Ovary (tissue), 9 donors: Measurements from ENCODE around the gene SCN1A. TPM values are rescaled to one million over a fixed set of nuclear protein-coding genes. Genes with fewer than 3 reads are reported as not detected.

Experiments
- DNase-seq, 5 donors: peaks; one replicate each; pipeline ENCODE4 v3.0.0-alpha.2; 2019 to 2020
- H3K27ac ChIP-seq, 2 donors: fragments of 200-600 bp; one replicate each; pipeline versions ENCODE4 v1.5.1 to v1.8.0; 2019 to 2022
- H3K27me3 ChIP-seq: fragments of 200-600 bp; one replicate; pipeline ENCODE4 v1.8.0; 2022
- H3K36me3 ChIP-seq: fragments of 200-600 bp; sonication (generic); one replicate; pipeline ENCODE4 v1.5.1; 2019
- H3K4me1 ChIP-seq: one replicate; pipeline ENCODE4 v1.8.1; 2013; ENCODE audit warnings: mild to moderate bottlenecking, moderate library complexity; ENCODE audit not compliant: insufficient read depth
- H3K4me3 ChIP-seq: fragments of 200-600 bp; sonication (generic); one replicate; pipeline ENCODE4 v1.5.1; 2017
- H3K9me3 ChIP-seq, 2 donors: fragments of 200-600 bp in 1 of 2; sonication (generic) in 1 of 2; one replicate each; pipeline versions ENCODE4 v1.5.1 to v1.8.1; 2013 to 2019; ENCODE audit warnings: mild to moderate bottlenecking in 1 of 2, moderate library complexity in 1 of 2
- CTCF ChIP-seq, 3 donors: fragments of 450-650 bp in 2 of 3; fragments of 200-600 bp in 1 of 3; IDR thresholded peaks; one replicate each; pipeline versions ENCODE4 v1.5.1 to v1.8.0; 2016 to 2022; ENCODE audit warnings: antibody characterized with exemption in 3 of 3, mild to moderate bottlenecking in 1 of 3
- EP300 ChIP-seq: sonication (generic); formaldehyde crosslinking; IDR thresholded peaks from one replicate; pipeline ENCODE4 v1.6.1; 2017; ENCODE audit warnings: antibody characterized with exemption
- POLR2A ChIP-seq: fragments of 450-650 bp; IDR thresholded peaks from one replicate; pipeline ENCODE4 v1.6.1; 2017; ENCODE audit warnings: antibody characterized with exemption, mild to moderate bottlenecking, moderate library complexity
- WGBS, 3 donors: extraction: QIAGEN DNeasy Blood & Tissue Kit in 1 of 3; methylation state at CpG; one replicate each; pipeline versions ENCODE4 v1.1.5 to v1.1.7; 2013 to 2017; 5-methylcytosine and 5-hydroxymethylcytosine counted together
- intact Hi-C, 4 donors: fragments of 100-400 bp; cut with DNase I; formaldehyde crosslinking; loops; one replicate each; pipeline versions ENCODE4 v1.11.0 to v1.15.1; 2022 to 2023
- polyA plus RNA-seq, 2 donors: library from polyadenylated mRNA; stranded (reverse); fragments of 200-250 nt in 1 of 2; fragments of 350-450 nt in 1 of 2; fragmentation: Illumina TruSeq in 1 of 2; extraction: RNeasy Lipid Tissue Mini Kit (QIAGEN cat#74804) in 1 of 2; gene quantifications; one replicate each; pipeline ENCODE4 v1.2.3, GENCODE V29; 2013 to 2014
- small RNA-seq: library from RNA; depleted of rRNA; stranded (forward); fragments of <200 nt; gene quantifications from one replicate; pipeline ENCODE3, GENCODE V24; 2016
- total RNA-seq, 7 donors: library from RNA; depleted of rRNA in 2 of 7; stranded (reverse); fragments of >200 nt in 2 of 7; fragmentation: NEBNext Ultra II Directional in 3 of 7; extraction: Animal tissue kit (Norgen Biotek cat#: 25700) in 3 of 7; gene quantifications; one replicate each; pipeline versions ENCODE4 v1.1.0 to v1.2.4, GENCODE V29; 2016 to 2023
- donor health status: DM: no; HTN: no; CAD: no; lungs with moderate emphysema.
- donor health status: DM: no; HTN: no; CAD: no.
- donor health status: Bipolar disorder and iron deficiency.
- donor health status: DM: yes; HTN: yes; CAD: no.
- donor health status: DM: no; HTN: no; CAD: no.
- donor health status: DM: yes; HTN: yes; CAD: no.

SCN1A gene
- total and polyA plus RNA-seq, 9 donors, result under 0.01 to 5.6 (median 0.34) TPM; not detected in 5

GRCh38 chr2:165950438-165950837, 177.4 kb downstream of the SCN1A start:
- Histone ChIP-seq H3K27ac (no peak overlapping the region), H3K9me3 (no peaks in the 10 kb centered on the region), H3K27me3 (no peaks in the 10 kb centered on the region), H3K4me3 (no peak overlapping the region), H3K4me1 (peaks cover 9% of the 10 kb centered on the region), H3K36me3 (no peaks in the 10 kb centered on the region)
- TF ChIP-seq EP300 (no peak), CTCF (IDR thresholded peaks at IDR 0.05) (no peak), POLR2A (no peak)
- DNase-seq, result no peak
- intact Hi-C loops, result loop anchor here in 1 of 4 donors (10.0 kb wide), 1 partner anchor 174 kb away; the partner anchor contains the start of gene SCN1A
- 95 to 97% (median 96%) methylated on average over 3 of the region's 3 CpGs for WGBS, 3 donors

DNA sequence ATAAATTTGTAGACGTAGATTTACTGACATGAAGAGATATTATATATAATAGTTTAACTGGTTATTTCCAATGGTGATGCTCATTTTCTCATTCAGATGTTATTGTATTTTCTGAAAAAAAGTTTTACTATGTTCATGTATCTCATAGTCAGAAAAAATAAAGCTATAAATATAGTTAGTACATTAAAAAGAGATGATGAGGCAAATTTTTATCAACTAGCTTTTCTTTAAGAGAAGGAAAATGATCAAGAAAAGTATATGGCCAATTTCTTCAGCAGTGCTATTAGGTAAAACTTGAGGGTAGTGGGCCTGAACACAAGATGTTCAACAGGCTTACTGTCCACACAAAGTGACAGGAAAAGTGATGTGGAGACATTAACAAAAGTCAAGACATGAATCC, 186.0 kb downstream of the SCN1A start:
- intact Hi-C loops, result no loop called here
- DNase-seq, result no peak
- no peak overlapping the region for H3K4me3 ChIP-seq
- no peaks in the 10 kb centered on the region for H3K27me3 ChIP-seq
- no peak overlapping the region for H3K27ac ChIP-seq
- WGBS, 3 donors, result 97 to 99% (median 98%) methylated on average over 1 of the region's 1 CpG
- no peaks in the 10 kb centered on the region for H3K36me3 ChIP-seq
- no peaks in the 10 kb centered on the region for H3K9me3 ChIP-seq
- TF ChIP-seq CTCF (IDR thresholded peaks at IDR 0.05) (no peak), POLR2A (no peak), EP300 (no peak)
- H3K4me1 ChIP-seq, result no peaks in the 10 kb centered on the region

GRCh38 chr2:165938237-165938636, 189.6 kb downstream of the SCN1A start:
- TF ChIP-seq POLR2A (no peak), EP300 (no peak), CTCF (IDR thresholded peaks at IDR 0.05) (no peak)
- Histone ChIP-seq H3K4me3 (no peak overlapping the region), H3K36me3 (no peaks in the 10 kb centered on the region), H3K9me3 (no peaks in the 10 kb centered on the region), H3K27me3 (no peaks in the 10 kb centered on the region), H3K4me1 (no peaks in the 10 kb centered on the region), H3K27ac (no peak overlapping the region)
- DNase-seq, result no peak
- intact Hi-C loops, result no loop called here
- WGBS, 3 donors, result 74 to 97% (median 92%) methylated on average over 1 of the region's 1 CpG

Small RNAs within 50 kb of the gene (small RNA-seq; reads per million reads assigned to genes)
- not detected for gene RF00019

Other genes with a start within 250 kb of the SCN1A start
- gene TTC21B, start 174.2 kb downstream of the SCN1A start, total RNA-seq, result 10 to 100 TPM; 21.0 to 53.4 (median 23.1) TPM
- gene TTC21B, start 174.2 kb downstream of the SCN1A start, polyA plus RNA-seq, result 10 to 100 TPM in 1 of 2 donors, 1 to 10 TPM in 1; 8.6 to 14.5 TPM
- 1 to 10 TPM in 6 of 7 donors, under 1 TPM in 1; 0.95 to 3.4 (median 1.3) TPM for gene SCN9A, start 247.9 kb upstream of the SCN1A start, total RNA-seq
- 1 to 10 TPM in 1 of 2 donors, under 1 TPM in 1; 0.33 to 4.5 TPM for gene SCN9A, start 247.9 kb upstream of the SCN1A start, polyA plus RNA-seq